ENCODE data around the gene ATXN1.
"Not testable (repeated sequence)": the region's sequence is repeated elsewhere in the genome, so short reads cannot be mapped to it uniquely, and the experiment has no call there.

Gene ATXN1

DNA sequence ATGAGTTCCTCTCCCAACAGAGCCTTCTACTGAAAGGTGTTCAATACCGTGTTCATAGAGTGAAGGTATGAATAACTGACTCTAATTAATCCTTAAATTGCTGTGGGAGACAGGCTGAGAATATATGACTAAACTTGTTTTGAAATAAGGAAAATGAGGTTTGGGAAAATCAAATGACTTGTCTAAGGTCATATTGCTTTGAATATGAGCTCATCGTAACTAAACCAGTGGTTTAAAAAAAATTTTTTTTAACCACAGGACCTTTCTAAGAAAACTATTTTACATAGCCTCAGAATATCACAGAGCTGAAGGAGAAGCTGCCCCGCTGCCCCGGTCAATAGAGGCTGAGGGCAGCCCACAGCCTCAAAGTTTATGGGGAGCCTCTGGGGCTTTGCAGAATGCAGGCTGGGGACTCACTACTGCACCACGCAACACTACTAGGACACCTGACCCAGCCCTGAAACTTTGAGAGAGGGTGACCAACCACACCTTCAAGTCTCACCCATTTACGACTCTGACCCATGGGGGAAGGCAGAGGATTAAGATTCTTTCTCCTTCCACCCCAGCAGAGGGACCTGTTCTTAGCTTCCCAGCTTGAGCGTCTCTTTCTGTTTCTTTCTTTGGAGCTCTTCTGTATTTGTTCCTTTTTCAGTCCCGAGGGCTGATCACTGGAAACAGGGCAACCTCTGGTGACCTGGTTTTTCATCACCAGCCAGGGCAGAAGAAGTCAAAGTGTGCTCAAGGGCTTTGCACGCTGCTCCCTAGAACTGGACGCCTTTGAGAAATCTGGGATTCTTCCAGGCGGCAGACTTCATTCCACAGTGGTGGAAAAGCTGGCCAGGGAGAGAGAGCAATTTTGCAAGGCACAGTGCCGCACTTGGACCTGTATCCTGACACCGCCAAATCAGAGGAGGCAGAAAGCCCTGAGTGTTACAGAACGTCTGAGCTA is 220.2 kb downstream of the ATXN1 start:
- Histone ChIP-seq H3K9ac (ENCODE audit: low read depth, low read length, poor library complexity) (no peak overlapping the region), H3K4me1 (ENCODE audit: control insufficient read depth in 2 of 2, insufficient read depth in 1 of 2, low read depth in 1 of 2, low read length in 2 of 2) (peaks cover 14 to 23% of the 10 kb centered on the region in 2 donors), H4K8ac (ENCODE audit: low read depth, low read length) (no peak overlapping the region), H3K4me3 (ENCODE audit: low read length in 2 of 2) (no peak overlapping the region), H3K27ac (replicated peaks; ENCODE audit: low read length) (no peak overlapping the region), H3K79me1 (ENCODE audit: low read depth, low read length) (no peaks in the 10 kb centered on the region), H3K36me3 (replicated peaks in 1 of 2; ENCODE audit: control insufficient read depth in 2 of 2, insufficient read depth in 2 of 2, low read length in 2 of 2) (no peaks in the 10 kb centered on the region), H3K27me3 (ENCODE audit: control insufficient read depth in 3 of 3, insufficient read depth in 3 of 3, low read depth in 1 of 3, low read length in 3 of 3) (no peaks in the 10 kb centered on the region), H2BK120ac (ENCODE audit: low read depth, low read length) (no peak overlapping the region), H3K9me3 (replicated peaks in 1 of 2; ENCODE audit: control insufficient read depth in 2 of 2, insufficient read depth in 1 of 2, low read depth in 1 of 2, low read length in 2 of 2) (no peaks in the 10 kb centered on the region), H3K14ac (ENCODE audit: low read length) (no peak overlapping the region), H4K91ac (ENCODE audit: low read depth, low read length, poor library complexity) (no peak overlapping the region), H3K18ac (ENCODE audit: low read length) (peak overlapping the region; percentile 13), H2AK5ac (ENCODE audit: low read depth, low read length) (no peak overlapping the region), H3K23ac (ENCODE audit: low read depth, low read length, poor library complexity) (no peak overlapping the region), H2BK15ac (ENCODE audit: low read length) (no peak overlapping the region), H2AFZ (ENCODE audit: low read length) (no peak overlapping the region), H2BK5ac (ENCODE audit: low read length) (no peak overlapping the region), H2BK12ac (ENCODE audit: low read length) (no peak overlapping the region), H3K4me2 (ENCODE audit: insufficient read depth, low read length, poor library complexity, severe bottlenecking) (no peak overlapping the region), H3K4ac (ENCODE audit: low read length) (no peak overlapping the region)
- no CpG with 5 or more reads among the region's 14 CpGs for WGBS, 2 donors (ENCODE audit: extremely low coverage in 2 of 2, insufficient read length in 2 of 2, insufficient replicate concordance in 1 of 2)
- no peak for DNase-seq (ENCODE audit: low spot score)

DNA sequence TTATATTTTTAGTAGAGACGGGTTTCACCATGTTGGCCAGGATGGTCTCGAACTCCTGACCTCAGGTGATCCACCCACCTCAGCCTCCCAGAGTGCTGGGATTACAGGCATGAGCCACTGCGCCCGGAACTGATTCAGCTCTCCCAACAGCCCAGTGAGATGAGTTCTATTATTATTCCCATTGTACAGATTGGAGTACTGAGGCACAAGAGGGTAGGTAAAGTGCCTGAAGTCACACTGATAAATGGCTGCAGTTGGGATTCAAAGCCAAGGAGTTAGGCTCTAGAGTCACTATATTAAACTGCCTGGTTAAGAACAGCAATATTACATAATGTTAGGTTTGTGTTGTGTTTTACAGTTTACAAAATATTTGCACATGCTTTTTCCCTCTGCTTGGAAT is 220.9 kb downstream of the ATXN1 start:
- not testable (repeated sequence) for DNase-seq (ENCODE audit: low spot score); H3K4me3 ChIP-seq (ENCODE audit: low read length in 2 of 2); H2AK5ac ChIP-seq (ENCODE audit: low read depth, low read length); H4K8ac ChIP-seq (ENCODE audit: low read depth, low read length); H3K18ac ChIP-seq (ENCODE audit: low read length); H2AFZ ChIP-seq (ENCODE audit: low read length); H4K91ac ChIP-seq (ENCODE audit: low read depth, low read length, poor library complexity); H3K14ac ChIP-seq (ENCODE audit: low read length); H3K27me3 ChIP-seq (ENCODE audit: control insufficient read depth in 3 of 3, insufficient read depth in 3 of 3, low read depth in 1 of 3, low read length in 3 of 3); H3K27ac ChIP-seq (replicated peaks; ENCODE audit: low read length); H3K4me2 ChIP-seq (ENCODE audit: insufficient read depth, low read length, poor library complexity, severe bottlenecking); H3K36me3 ChIP-seq (replicated peaks in 1 of 2; ENCODE audit: control insufficient read depth in 2 of 2, insufficient read depth in 2 of 2, low read length in 2 of 2); H3K9ac ChIP-seq (ENCODE audit: low read depth, low read length, poor library complexity); H2BK5ac ChIP-seq (ENCODE audit: low read length); H3K79me1 ChIP-seq (ENCODE audit: low read depth, low read length); H3K23ac ChIP-seq (ENCODE audit: low read depth, low read length, poor library complexity); H2BK15ac ChIP-seq (ENCODE audit: low read length); H2BK120ac ChIP-seq (ENCODE audit: low read depth, low read length); H3K4ac ChIP-seq (ENCODE audit: low read length); H3K9me3 ChIP-seq (replicated peaks in 1 of 2; ENCODE audit: control insufficient read depth in 2 of 2, insufficient read depth in 1 of 2, low read depth in 1 of 2, low read length in 2 of 2); H2BK12ac ChIP-seq (ENCODE audit: low read length)
- H3K4me1 ChIP-seq (ENCODE audit: control insufficient read depth in 2 of 2, insufficient read depth in 1 of 2, low read depth in 1 of 2, low read length in 2 of 2), result peaks cover 14 to 23% of the 10 kb centered on the region in 2 donors
- no CpG with 5 or more reads among the region's 4 CpGs for WGBS, 2 donors (ENCODE audit: extremely low coverage in 2 of 2, insufficient read length in 2 of 2, insufficient replicate concordance in 1 of 2)

DNA sequence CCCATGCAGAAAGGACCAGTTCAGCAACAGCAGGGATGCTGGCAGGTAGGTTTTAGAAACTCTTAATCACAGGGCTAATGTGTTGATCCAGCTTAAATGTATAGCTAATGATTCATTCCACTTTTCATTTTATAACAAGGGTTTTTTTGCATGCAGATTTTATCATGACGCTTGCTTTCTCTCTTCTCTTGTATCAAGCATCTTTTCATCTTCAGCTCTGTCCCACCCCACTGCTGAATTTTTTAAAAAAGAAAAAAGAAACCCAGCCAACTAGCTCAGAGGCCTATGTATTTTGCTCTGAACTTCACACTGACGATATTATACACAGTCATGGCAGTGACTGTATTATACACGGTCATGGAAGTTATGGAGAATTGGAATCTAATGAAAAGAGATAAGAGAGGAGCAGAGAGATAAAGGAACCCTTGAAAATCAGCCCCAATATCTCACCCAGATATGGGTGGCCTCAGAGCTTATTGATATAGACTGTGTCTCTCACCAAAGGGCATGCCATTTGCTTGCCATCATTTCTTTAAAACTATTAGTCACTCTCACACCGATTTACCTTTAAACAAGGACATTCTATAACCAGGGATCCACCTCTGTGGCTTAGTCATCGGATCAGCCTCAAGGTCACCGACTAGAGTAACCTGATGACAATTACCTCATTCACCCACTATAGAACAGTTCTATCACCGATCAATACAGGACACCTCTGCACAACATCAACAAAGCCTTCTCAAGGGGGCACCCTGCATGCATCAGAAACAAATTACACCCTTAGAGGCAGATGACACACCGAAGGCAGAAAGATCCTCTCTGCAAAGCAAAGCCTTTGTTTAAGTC is 222.0 kb downstream of the ATXN1 start:
- Histone ChIP-seq H3K18ac (ENCODE audit: low read length) (no peak overlapping the region), H3K27ac (replicated peaks; ENCODE audit: low read length) (no peak overlapping the region), H3K23ac (ENCODE audit: low read depth, low read length, poor library complexity) (no peak overlapping the region), H3K9ac (ENCODE audit: low read depth, low read length, poor library complexity) (no peak overlapping the region), H3K4me2 (ENCODE audit: insufficient read depth, low read length, poor library complexity, severe bottlenecking) (no peak overlapping the region), H3K27me3 (ENCODE audit: control insufficient read depth in 3 of 3, insufficient read depth in 3 of 3, low read depth in 1 of 3, low read length in 3 of 3) (no peaks in the 10 kb centered on the region), H3K14ac (ENCODE audit: low read length) (no peak overlapping the region), H2BK12ac (ENCODE audit: low read length) (no peak overlapping the region), H3K4ac (ENCODE audit: low read length) (no peak overlapping the region), H3K4me1 (ENCODE audit: control insufficient read depth in 2 of 2, insufficient read depth in 1 of 2, low read depth in 1 of 2, low read length in 2 of 2) (peaks cover 9 to 18% of the 10 kb centered on the region in 2 donors), H2AK5ac (ENCODE audit: low read depth, low read length) (no peak overlapping the region), H2BK120ac (ENCODE audit: low read depth, low read length) (no peak overlapping the region), H3K4me3 (ENCODE audit: low read length in 2 of 2) (no peak overlapping the region), H3K79me1 (ENCODE audit: low read depth, low read length) (no peaks in the 10 kb centered on the region), H3K36me3 (replicated peaks in 1 of 2; ENCODE audit: control insufficient read depth in 2 of 2, insufficient read depth in 2 of 2, low read length in 2 of 2) (no peaks in the 10 kb centered on the region), H2BK15ac (ENCODE audit: low read length) (no peak overlapping the region), H2AFZ (ENCODE audit: low read length) (no peak overlapping the region), H3K9me3 (replicated peaks in 1 of 2; ENCODE audit: control insufficient read depth in 2 of 2, insufficient read depth in 1 of 2, low read depth in 1 of 2, low read length in 2 of 2) (no peaks in the 10 kb centered on the region), H4K8ac (ENCODE audit: low read depth, low read length) (no peak overlapping the region), H4K91ac (ENCODE audit: low read depth, low read length, poor library complexity) (no peak overlapping the region), H2BK5ac (ENCODE audit: low read length) (no peak overlapping the region)
- no CpG with 5 or more reads among the region's 8 CpGs for WGBS, 2 donors (ENCODE audit: extremely low coverage in 2 of 2, insufficient read length in 2 of 2, insufficient replicate concordance in 1 of 2)
- DNase-seq (ENCODE audit: low spot score), result no peak

- DNase-seq (ENCODE audit: low spot score), result no peak
- H3K4me1 ChIP-seq (ENCODE audit: control insufficient read depth in 2 of 2, insufficient read depth in 1 of 2, low read depth in 1 of 2, low read length in 2 of 2), result peaks cover 0 to 2% of the 10 kb centered on the region in 2 donors
- H3K4ac ChIP-seq (ENCODE audit: low read length), result no peak overlapping the region
- H3K36me3 ChIP-seq (replicated peaks in 1 of 2; ENCODE audit: control insufficient read depth in 2 of 2, insufficient read depth in 2 of 2, low read length in 2 of 2), result no peaks in the 10 kb centered on the region
- no peaks in the 10 kb centered on the region for H3K27me3 ChIP-seq (ENCODE audit: control insufficient read depth in 3 of 3, insufficient read depth in 3 of 3, low read depth in 1 of 3, low read length in 3 of 3)
- no peaks in the 10 kb centered on the region for H3K79me1 ChIP-seq (ENCODE audit: low read depth, low read length)
- no peaks in the 10 kb centered on the region for H3K9me3 ChIP-seq (replicated peaks in 1 of 2; ENCODE audit: control insufficient read depth in 2 of 2, insufficient read depth in 1 of 2, low read depth in 1 of 2, low read length in 2 of 2)
- no peak overlapping the region for H2AFZ ChIP-seq (ENCODE audit: low read length)
- no peak overlapping the region for H4K8ac ChIP-seq (ENCODE audit: low read depth, low read length)
- no peak overlapping the region for H3K14ac ChIP-seq (ENCODE audit: low read length)
- no peak overlapping the region for H3K4me3 ChIP-seq (ENCODE audit: low read length in 2 of 2)
- H3K23ac ChIP-seq (ENCODE audit: low read depth, low read length, poor library complexity), result no peak overlapping the region
- WGBS, 2 donors (ENCODE audit: extremely low coverage in 2 of 2, insufficient read length in 2 of 2, insufficient replicate concordance in 1 of 2), result no CpG with 5 or more reads among the region's 5 CpGs
- H2AK5ac ChIP-seq (ENCODE audit: low read depth, low read length), result no peak overlapping the region
- H2BK15ac ChIP-seq (ENCODE audit: low read length), result no peak overlapping the region
- H3K4me2 ChIP-seq (ENCODE audit: insufficient read depth, low read length, poor library complexity, severe bottlenecking), result no peak overlapping the region
- no peak overlapping the region for H3K9ac ChIP-seq (ENCODE audit: low read depth, low read length, poor library complexity)
- no peak overlapping the region for H2BK120ac ChIP-seq (ENCODE audit: low read depth, low read length)
- H2BK5ac ChIP-seq (ENCODE audit: low read length), result no peak overlapping the region
- no peak overlapping the region for H2BK12ac ChIP-seq (ENCODE audit: low read length)
- no peak overlapping the region for H4K91ac ChIP-seq (ENCODE audit: low read depth, low read length, poor library complexity)
- no peak overlapping the region for H3K27ac ChIP-seq (replicated peaks; ENCODE audit: low read length)
- H3K18ac ChIP-seq (ENCODE audit: low read length), result no peak overlapping the region
These were observed 225.7 kb downstream of the ATXN1 start for GRCh38 chr6:16535564-16535963.
